Adipocyte (in vitro differentiated cells): ENCODE data around the gene AP3M1.
A peak's percentile ranks its signal among the peaks of the same experiment; 100 is the strongest.
"Not testable (repeated sequence)": the region's sequence is repeated elsewhere in the genome, so short reads cannot be mapped to it uniquely, and the experiment has no call there.

Experiments used
- DNase-seq: peaks from one replicate; pipeline ENCODE4 v3.0.0-alpha.2; 2015; ENCODE audit warnings: low read depth
- H3K27me3 ChIP-seq: replicated peaks from 2 replicates; pipeline ENCODE4 v1.7.0; 2013; ENCODE audit warnings: mild to moderate bottlenecking, low read length, moderate library complexity; ENCODE audit not compliant: control insufficient read depth, insufficient read depth
- H3K36me3 ChIP-seq: 2 replicates; pipeline ENCODE4 v1.7.0; 2013; ENCODE audit warnings: low read length, mild to moderate bottlenecking, moderate library complexity; ENCODE audit not compliant: control insufficient read depth, insufficient read depth, severe bottlenecking
- H3K4me1 ChIP-seq: 2 replicates; pipeline ENCODE4 v1.7.0; 2013; ENCODE audit warnings: mild to moderate bottlenecking, low read length, moderate library complexity; ENCODE audit not compliant: control insufficient read depth, insufficient read depth
- H3K4me3 ChIP-seq: 2 replicates; pipeline ENCODE4 v1.7.0; 2013; ENCODE audit warnings: mild to moderate bottlenecking, low read length, moderate library complexity
- H3K9ac ChIP-seq: 2 replicates; pipeline ENCODE4 v1.7.0; 2013; ENCODE audit warnings: mild to moderate bottlenecking, low read length, moderate library complexity
- H3K9me3 ChIP-seq: 2 replicates; pipeline ENCODE4 v1.7.0; 2013; ENCODE audit warnings: mild to moderate bottlenecking, low read length, moderate library complexity; ENCODE audit not compliant: control insufficient read depth

AP3M1 gene

DNA sequence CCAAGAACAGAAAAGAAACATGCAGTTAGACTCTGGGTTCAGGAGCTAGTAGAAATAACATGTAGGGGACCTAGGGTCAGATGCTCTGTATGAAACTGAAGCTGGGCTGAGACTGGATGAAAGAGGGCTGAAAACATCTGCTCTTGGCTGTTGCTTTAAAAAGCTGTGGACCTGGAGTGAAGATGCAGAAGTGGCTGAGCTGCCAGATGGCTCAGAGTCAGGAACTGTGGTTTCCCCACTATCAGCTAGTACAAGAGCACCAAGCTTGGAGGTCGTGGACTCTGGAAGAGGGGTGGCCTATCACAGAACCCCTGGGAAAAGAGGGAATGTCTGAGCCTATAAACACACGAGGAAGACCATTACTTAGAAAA, 6.3 kb upstream of the AP3M1 start:
- no peak overlapping the region for H3K4me3 ChIP-seq
- no peaks in the 10 kb centered on the region for H3K36me3 ChIP-seq
- no peaks in the 10 kb centered on the region for H3K9me3 ChIP-seq
- H3K9ac ChIP-seq, result no peak overlapping the region
- H3K4me1 ChIP-seq, result peaks cover 14% of the 10 kb centered on the region
- DNase-seq, result no peak
- no peaks in the 10 kb centered on the region for H3K27me3 ChIP-seq

GRCh38 chr10:74153676-74154075, 3.0 kb upstream of the AP3M1 start:
- no peak for DNase-seq
- Histone ChIP-seq H3K4me3 (no peak overlapping the region), H3K27me3 (no peaks in the 10 kb centered on the region)

GRCh38 chr10:74153123-74153522, 2.5 kb upstream of the AP3M1 start:
- peak; percentile 52 for DNase-seq
- Histone ChIP-seq H3K36me3 (no peaks in the 10 kb centered on the region), H3K9ac (no peak overlapping the region), H3K4me3 (no peak overlapping the region), H3K27me3 (no peaks in the 10 kb centered on the region), H3K9me3 (no peaks in the 10 kb centered on the region), H3K4me1 (peaks cover 24% of the 10 kb centered on the region)

More at GRCh38 chr10:74153676-74154075, 3.0 kb upstream of the AP3M1 start:
- Histone ChIP-seq H3K9ac (no peak overlapping the region), H3K36me3 (no peaks in the 10 kb centered on the region), H3K4me1 (peaks cover 24% of the 10 kb centered on the region), H3K9me3 (no peaks in the 10 kb centered on the region)

GRCh38 chr10:74151879-74152722, 1.5 kb upstream of the AP3M1 start:
- H3K4me3 ChIP-seq, result peak overlapping the region; percentile 99
- peak overlapping the region; percentile 97 for H3K9ac ChIP-seq
- H3K4me1 ChIP-seq, result peaks cover 23% of the 10 kb centered on the region
- no peaks in the 10 kb centered on the region for H3K27me3 ChIP-seq
- peak; percentile 38 for DNase-seq
- peaks cover 2% of the 10 kb centered on the region for H3K36me3 ChIP-seq
- H3K9me3 ChIP-seq, result no peaks in the 10 kb centered on the region

DNA sequence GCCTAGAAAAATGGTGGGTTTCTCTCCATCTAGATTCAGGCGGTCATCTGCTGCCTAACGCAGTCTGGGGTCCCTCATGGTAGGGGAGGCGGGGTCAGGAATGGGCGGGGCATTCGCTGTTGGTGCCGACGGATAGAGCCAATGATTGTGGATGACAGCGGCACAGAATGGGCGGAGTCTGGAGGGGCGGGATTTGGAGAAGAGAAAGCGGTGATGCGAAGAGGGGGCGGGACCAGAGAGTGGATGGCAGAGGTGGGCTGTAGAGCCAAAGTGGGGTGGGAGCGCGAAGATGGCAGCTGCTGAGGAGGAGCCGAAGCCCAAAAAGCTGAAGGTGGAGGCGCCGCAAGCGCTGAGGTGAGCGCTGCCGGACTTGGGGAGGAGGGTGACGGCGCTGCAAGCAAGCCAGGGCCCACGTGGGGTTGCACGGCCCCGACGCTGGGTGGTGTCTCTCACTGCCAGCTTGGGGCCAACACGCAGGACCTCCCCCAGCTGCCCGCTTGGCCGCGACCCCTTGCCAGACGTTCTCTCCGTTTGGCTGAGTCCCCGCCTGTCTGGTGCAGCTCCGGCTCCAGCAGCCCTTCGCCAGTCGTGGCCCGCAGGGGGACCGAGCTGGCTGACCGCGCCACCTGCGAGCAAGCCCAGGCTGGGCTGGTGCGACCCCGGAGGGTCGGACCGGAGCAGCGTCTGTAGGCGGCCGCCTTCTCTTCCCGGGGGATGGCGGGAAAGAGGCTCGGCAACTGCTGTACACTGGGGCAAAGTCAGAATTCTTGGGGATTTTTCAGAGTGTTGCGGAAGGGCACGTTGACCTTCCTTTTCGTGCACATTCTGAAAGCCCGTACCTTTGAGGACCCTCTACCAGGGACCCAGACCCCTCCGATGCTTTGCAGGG, 606 bp upstream of the AP3M1 start, which contains the start of gene ADK:
ADK (plus strand) TSS at position 232 of the 889 bp plus-strand sequence; CDS start at position 290, 58 bp downstream.
- Histone ChIP-seq H3K27me3 (no peaks in the 10 kb centered on the region), H3K4me1 (peaks cover 19% of the 10 kb centered on the region), H3K9ac (peak within 1 kb of the TSS; percentile 97), H3K9me3 (no peaks in the 10 kb centered on the region), H3K4me3 (peak within 1 kb of the TSS; percentile 99), H3K36me3 (peaks cover 4% of the 10 kb centered on the region)
- peak; percentile 99 for DNase-seq

- not testable (repeated sequence) for H3K27me3 ChIP-seq, DNase-seq, H3K9me3 ChIP-seq, H3K9ac ChIP-seq, H3K36me3 ChIP-seq, H3K4me3 ChIP-seq
- peaks cover 23% of the 10 kb centered on the region for H3K4me1 ChIP-seq
Observed at GRCh38 chr10:74146980-74147379, 3.6 kb downstream of the AP3M1 start.

DNA sequence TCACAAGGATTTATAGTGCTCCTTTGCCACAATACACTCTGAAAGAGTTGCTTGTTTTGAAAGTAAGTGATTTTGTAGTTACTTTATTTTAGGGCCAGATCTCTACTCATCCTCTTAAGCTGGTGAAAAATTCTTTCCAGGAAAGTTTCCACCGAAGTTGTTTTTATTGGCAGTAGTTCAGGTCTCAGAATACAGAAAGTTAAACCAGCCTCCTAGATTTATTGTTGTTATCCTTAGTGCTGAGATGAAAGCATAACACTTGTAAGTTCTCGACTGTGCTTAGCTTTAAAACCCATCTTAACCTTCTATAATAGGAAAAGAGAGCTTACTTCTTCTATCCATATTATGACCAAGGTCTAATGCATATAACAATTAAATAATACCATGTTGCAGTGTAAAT, 5.5 kb downstream of the AP3M1 start:
- Histone ChIP-seq H3K4me1 (peaks cover 20% of the 10 kb centered on the region), H3K4me3 (no peak overlapping the region), H3K9me3 (no peaks in the 10 kb centered on the region), H3K27me3 (no peaks in the 10 kb centered on the region), H3K9ac (no peak overlapping the region), H3K36me3 (peaks cover 9% of the 10 kb centered on the region)
- peak; percentile 93 for DNase-seq

GRCh38 chr10:74140553-74140952, 10.1 kb downstream of the AP3M1 start:
- Histone ChIP-seq H3K27me3 (no peaks in the 10 kb centered on the region), H3K9me3 (no peaks in the 10 kb centered on the region), H3K4me3 (no peak overlapping the region), H3K9ac (no peak overlapping the region), H3K36me3 (peaks cover 31% of the 10 kb centered on the region), H3K4me1 (peaks cover 9% of the 10 kb centered on the region)
- no peak for DNase-seq

DNA sequence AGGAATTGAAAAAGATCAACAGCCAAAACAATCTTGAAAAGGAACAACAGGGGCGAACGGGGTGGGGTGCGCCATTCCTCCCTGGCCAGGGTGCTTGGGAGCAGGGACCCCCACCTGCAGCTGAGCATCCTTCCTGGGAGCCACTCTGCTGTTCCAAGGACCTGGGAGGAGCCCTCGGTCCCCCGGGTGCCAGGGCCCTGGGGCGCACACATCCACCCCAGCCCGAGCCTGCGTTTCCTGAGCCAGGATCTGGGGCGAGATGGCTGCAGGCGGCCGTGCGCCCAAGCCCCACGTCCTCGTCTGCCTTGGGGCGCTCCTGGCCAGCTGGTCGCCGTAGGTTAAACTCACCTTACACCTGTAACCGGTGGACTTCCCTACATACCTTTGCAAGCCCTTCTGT, 10.6 kb downstream of the AP3M1 start:
- no peak overlapping the region for H3K4me3 ChIP-seq
- DNase-seq, result no peak
- peaks cover 37% of the 10 kb centered on the region for H3K36me3 ChIP-seq
- no peaks in the 10 kb centered on the region for H3K9me3 ChIP-seq
- no peaks in the 10 kb centered on the region for H3K27me3 ChIP-seq
- no peak overlapping the region for H3K9ac ChIP-seq
- H3K4me1 ChIP-seq, result peaks cover 3% of the 10 kb centered on the region

- not testable (repeated sequence) for H3K27me3 ChIP-seq, H3K9ac ChIP-seq, H3K9me3 ChIP-seq, H3K4me1 ChIP-seq, H3K4me3 ChIP-seq, DNase-seq
- H3K36me3 ChIP-seq, result peaks cover 50% of the 10 kb centered on the region
Observed at GRCh38 chr10:74138596-74138995, 12.0 kb downstream of the AP3M1 start.

DNA sequence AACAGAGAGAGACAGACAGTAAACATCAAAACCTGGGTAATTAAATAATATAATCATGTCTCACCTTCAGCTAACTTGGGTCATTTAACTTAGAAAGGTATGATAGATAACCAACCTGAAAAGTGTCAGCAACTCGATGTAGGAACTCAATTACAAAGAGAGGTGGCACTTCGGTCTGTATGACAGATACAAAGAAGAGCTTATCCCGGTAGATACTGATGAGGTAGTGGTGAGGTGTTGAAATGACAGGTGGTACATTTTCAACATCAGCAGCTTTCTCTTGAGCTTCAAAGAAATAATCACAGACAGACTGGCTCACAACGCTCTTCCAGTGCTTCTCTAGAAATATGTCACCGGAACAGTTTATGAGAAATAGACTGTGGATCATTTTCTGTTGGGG, 12.6 kb downstream of the AP3M1 start:
- DNase-seq, result no peak
- H3K36me3 ChIP-seq, result peaks cover 56% of the 10 kb centered on the region

More for the DNA sequence above, 12.6 kb downstream of the AP3M1 start:
- Histone ChIP-seq H3K4me3 (no peak overlapping the region), H3K27me3 (no peaks in the 10 kb centered on the region), H3K9ac (no peak overlapping the region), H3K9me3 (no peaks in the 10 kb centered on the region), H3K4me1 (no peaks in the 10 kb centered on the region)
